Lung (tissue), 12 donors: Measurements from ENCODE around the gene P2RX2. TPM values are rescaled to one million over a fixed set of nuclear protein-coding genes. Genes with fewer than 3 reads are reported as not detected.

Experiments used
- ATAC-seq: fragments of 200-7000 bp; cut with Tn5 transposase; one replicate; pipeline ENCODE4 v1.9.1; 2020; ENCODE audit warnings: moderate number of reproducible peaks; ENCODE audit not compliant: insufficient read depth, low FRiP score
- DNase-seq, 3 donors: peaks; one replicate each; pipeline ENCODE4 v3.0.0-alpha.2; 2013 to 2017
- H3K27ac ChIP-seq, 2 donors: one replicate each; pipeline ENCODE4 v1.5.1; 2013; ENCODE audit warnings: mild to moderate bottlenecking in 2 of 2, moderate library complexity in 2 of 2, control low read depth in 1 of 2, inconsistent platforms in 1 of 2, low read depth in 1 of 2, low read length in 1 of 2
- H3K27me3 ChIP-seq, 3 donors: one replicate each; pipeline ENCODE4 v1.5.1; 2013; ENCODE audit warnings: low read length in 2 of 3; ENCODE audit not compliant: control insufficient read depth in 3 of 3, insufficient read depth in 3 of 3
- H3K36me3 ChIP-seq, 4 donors: one replicate each; pipeline ENCODE4 v1.5.1; 2013; ENCODE audit warnings: low read length in 4 of 4, mild to moderate bottlenecking in 1 of 4, moderate library complexity in 1 of 4; ENCODE audit not compliant: control insufficient read depth in 4 of 4, insufficient read depth in 4 of 4
- H3K4me1 ChIP-seq, 5 donors: one replicate each; pipeline ENCODE4 v1.5.1; 2013; ENCODE audit warnings: low read length in 5 of 5, mild to moderate bottlenecking in 2 of 5, moderate library complexity in 1 of 5; ENCODE audit not compliant: control insufficient read depth in 5 of 5, insufficient read depth in 5 of 5
- H3K4me3 ChIP-seq: one replicate; pipeline ENCODE4 v1.5.1; 2013; ENCODE audit warnings: mild to moderate bottlenecking, control low read depth, moderate library complexity
- H3K9ac ChIP-seq, 2 donors: one replicate each; pipeline ENCODE4 v1.5.1; 2013; ENCODE audit warnings: low read length in 2 of 2, control low read depth in 1 of 2; ENCODE audit not compliant: insufficient read depth in 1 of 2
- H3K9me3 ChIP-seq, 4 donors: one replicate each; pipeline ENCODE4 v1.5.1; 2013; ENCODE audit warnings: low read length in 3 of 4, mild to moderate bottlenecking in 1 of 4, moderate library complexity in 1 of 4; ENCODE audit not compliant: control insufficient read depth in 4 of 4, insufficient read depth in 3 of 4
- WGBS, 2 donors: extraction: QIAGEN DNeasy Blood & Tissue Kit; methylation state at CpG; one replicate each; pipeline ENCODE4 v1.1.7; 2013; 5-methylcytosine and 5-hydroxymethylcytosine counted together
- polyA plus RNA-seq, 2 donors: library from polyadenylated mRNA; stranded (reverse); fragments of 200-250 nt; gene quantifications; one replicate each; pipeline ENCODE4 v1.2.1, GENCODE V29; 2013
- total RNA-seq, 2 donors: library from RNA; depleted of rRNA in 1 of 2; stranded (reverse); fragments of >200 nt in 1 of 2; gene quantifications; one replicate each; pipeline ENCODE4 v1.2.1, GENCODE V29; 2014 to 2021
- TF ChIP-seq, protein P1 (sequence below): IDR thresholded peaks from 2 replicates; pipeline ENCODE4 v1.5.1; 2012; ENCODE audit warnings: mild to moderate bottlenecking; ENCODE audit errors: control extremely low read depth, extremely low read depth
- donor health status: control.
- donor health status: control.
- donor health status: Bipolar disorder and iron deficiency.
- donor health status: healthy.
- donor health status: DM: yes; HTN: yes; CAD: no.

The P2RX2 gene
- total and polyA plus RNA-seq, 4 donors = 0.05 to 3.4 (median 0.90) TPM

DNA sequence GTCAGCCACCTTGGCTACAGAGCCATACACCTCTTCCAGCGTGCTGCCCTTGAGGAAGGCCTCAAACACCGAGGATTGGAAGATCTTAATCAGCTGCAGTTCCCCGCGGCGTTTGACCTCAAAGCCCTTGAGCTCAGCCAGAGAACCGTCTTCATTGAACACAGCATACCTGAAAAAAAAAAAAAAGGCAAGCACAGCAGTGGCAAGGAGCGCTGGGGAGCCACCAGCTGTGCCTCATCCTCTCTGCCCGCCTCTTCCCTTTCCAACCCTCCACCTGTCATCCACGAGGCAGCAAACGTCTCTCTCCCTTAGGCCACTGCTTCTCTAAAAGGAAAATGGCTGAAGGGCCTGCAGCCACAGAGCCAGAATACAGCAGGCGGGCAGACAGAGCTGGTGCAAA is 42.4 kb downstream of the P2RX2 start:
- no peak for DNase-seq

DNA sequence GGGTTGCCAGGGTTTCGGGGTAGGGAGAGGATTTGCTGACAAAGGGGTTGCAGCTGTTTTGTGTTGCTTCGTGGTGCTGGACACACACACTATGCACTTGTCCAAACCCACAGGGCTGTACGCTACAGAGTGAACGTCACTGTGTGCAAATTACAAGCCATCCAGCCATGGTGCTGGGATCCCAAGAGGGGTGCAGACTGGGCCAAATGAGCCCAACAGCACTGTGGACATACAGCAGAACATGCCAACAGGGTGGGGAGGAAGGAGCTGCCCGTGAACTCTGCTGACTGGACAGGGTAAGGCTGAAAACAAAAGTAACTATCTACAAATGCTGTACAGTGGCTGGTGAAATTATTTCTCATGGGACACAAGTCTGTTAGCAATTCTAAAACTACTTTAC is 43.4 kb downstream of the P2RX2 start:
- H3K27me3 ChIP-seq = no peaks in the 10 kb centered on the region
- H3K9ac ChIP-seq = no peak overlapping the region
- H3K9me3 ChIP-seq = no peaks in the 10 kb centered on the region
- H3K36me3 ChIP-seq = peaks cover 12 to 74% (median 69%) of the 10 kb centered on the region in 4 donors
- no peaks in the 10 kb centered on the region for H3K4me1 ChIP-seq
- TF ChIP-seq, protein P1, sequence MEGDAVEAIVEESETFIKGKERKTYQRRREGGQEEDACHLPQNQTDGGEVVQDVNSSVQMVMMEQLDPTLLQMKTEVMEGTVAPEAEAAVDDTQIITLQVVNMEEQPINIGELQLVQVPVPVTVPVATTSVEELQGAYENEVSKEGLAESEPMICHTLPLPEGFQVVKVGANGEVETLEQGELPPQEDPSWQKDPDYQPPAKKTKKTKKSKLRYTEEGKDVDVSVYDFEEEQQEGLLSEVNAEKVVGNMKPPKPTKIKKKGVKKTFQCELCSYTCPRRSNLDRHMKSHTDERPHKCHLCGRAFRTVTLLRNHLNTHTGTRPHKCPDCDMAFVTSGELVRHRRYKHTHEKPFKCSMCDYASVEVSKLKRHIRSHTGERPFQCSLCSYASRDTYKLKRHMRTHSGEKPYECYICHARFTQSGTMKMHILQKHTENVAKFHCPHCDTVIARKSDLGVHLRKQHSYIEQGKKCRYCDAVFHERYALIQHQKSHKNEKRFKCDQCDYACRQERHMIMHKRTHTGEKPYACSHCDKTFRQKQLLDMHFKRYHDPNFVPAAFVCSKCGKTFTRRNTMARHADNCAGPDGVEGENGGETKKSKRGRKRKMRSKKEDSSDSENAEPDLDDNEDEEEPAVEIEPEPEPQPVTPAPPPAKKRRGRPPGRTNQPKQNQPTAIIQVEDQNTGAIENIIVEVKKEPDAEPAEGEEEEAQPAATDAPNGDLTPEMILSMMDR = no peak
- no peak overlapping the region for H3K27ac ChIP-seq
- DNase-seq (no peak), ATAC-seq (no peak)
- 43 to 77% methylated on average over 5 of the region's 5 CpGs for WGBS, 2 donors
- no peak overlapping the region for H3K4me3 ChIP-seq

More for the DNA sequence above, 42.4 kb downstream of the P2RX2 start:
- H3K4me3 ChIP-seq = no peak overlapping the region
- no peaks in the 10 kb centered on the region for H3K27me3 ChIP-seq
- ATAC-seq = no peak
- TF ChIP-seq, protein P1 = no peak
- no peak overlapping the region for H3K9ac ChIP-seq
- H3K36me3 ChIP-seq = peaks cover 17 to 70% (median 65%) of the 10 kb centered on the region in 4 donors
- WGBS, 2 donors = 66 to 84% methylated on average over 11 of the region's 11 CpGs
- H3K4me1 ChIP-seq = no peaks in the 10 kb centered on the region
- H3K27ac ChIP-seq = no peak overlapping the region
- no peaks in the 10 kb centered on the region for H3K9me3 ChIP-seq

DNA sequence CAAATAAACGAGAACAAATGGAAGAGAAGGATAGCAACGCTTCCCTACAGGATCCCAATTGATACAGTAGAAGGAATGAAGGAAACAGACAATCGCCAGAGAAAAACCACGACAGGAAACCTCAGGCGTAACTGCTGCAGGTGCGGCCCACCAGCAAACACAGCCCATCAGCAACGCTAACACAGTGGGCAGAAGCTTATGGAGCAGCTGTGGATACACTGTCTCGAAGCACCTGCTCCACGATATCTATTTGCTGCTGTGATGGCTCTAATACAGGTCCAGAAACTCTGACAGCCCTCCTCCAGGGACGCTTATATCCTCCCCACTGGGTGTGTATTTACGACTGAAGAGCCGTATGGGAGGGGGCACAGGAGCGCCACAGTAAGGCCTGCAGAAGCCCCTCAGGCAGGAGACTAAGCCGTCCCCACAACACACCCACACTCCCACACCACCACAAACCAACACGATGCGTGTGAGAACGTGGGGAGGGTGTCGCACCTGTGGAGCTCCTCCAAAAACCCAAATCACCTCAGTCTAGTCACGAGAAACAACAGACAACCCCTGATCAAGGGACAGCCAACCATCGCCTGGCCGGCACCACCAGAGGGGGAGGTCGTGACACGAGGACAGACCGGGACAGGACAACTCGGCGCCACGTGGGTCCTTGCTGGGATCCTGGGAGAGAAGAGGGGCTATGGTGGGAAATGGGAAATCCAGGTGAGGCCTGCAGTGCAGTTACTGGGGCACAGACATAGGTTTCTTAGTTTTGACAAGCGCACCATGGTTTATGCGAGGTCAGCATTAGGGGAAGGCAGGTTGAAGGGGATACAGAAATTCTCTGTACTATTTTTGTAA is 44.6 kb downstream of the P2RX2 start:
- H3K4me3 ChIP-seq = no peak overlapping the region
- H3K36me3 ChIP-seq = peaks cover 5 to 73% (median 67%) of the 10 kb centered on the region in 4 donors
- TF ChIP-seq, protein P1 = no peak
- H3K9ac ChIP-seq = no peak overlapping the region
- no peaks in the 10 kb centered on the region for H3K27me3 ChIP-seq
- DNase-seq = no peak
- no peak for ATAC-seq
- no peak overlapping the region for H3K27ac ChIP-seq
- no peaks in the 10 kb centered on the region for H3K4me1 ChIP-seq
- no peaks in the 10 kb centered on the region for H3K9me3 ChIP-seq
- WGBS, 2 donors = 58 to 82% methylated on average over 29 of the region's 29 CpGs
